HCT116 (cell line): Measurements from ENCODE around the gene PAIP1. TPM values are rescaled to one million over a fixed set of nuclear protein-coding genes. Genes with fewer than 3 reads are reported as not detected.
A peak's percentile ranks its signal among the peaks of the same experiment; 100 is the strongest.

Experiments
- ATAC-seq: fragments of 200-7000 bp; cut with Tn5 transposase; 2 replicates; pipeline ENCODE4 v1.9.1; 2020; ENCODE audit warnings: mild to moderate bottlenecking, moderate library complexity
- BruUV-seq: library from RNA; stranded (reverse); fragments of 400-500 nt; replicated peaks from 2 replicates; lab custom pipeline; 2021; lab: Mats Ljungman, UMichigan
- CTCF ChIA-PET: fragments of 300-600 bp; sonication (Branson Sonifier 250); formaldehyde crosslinking; loops from one replicate; lab custom pipeline; 2021; ENCODE audit warnings: antibody characterized with exemption; lab: Charles Lee
- POLR2A ChIA-PET: fragments of 300-600, 350-600 bp; sonication (Branson Sonifier 250); formaldehyde crosslinking; loops from one replicate; lab custom pipeline; 2021; ENCODE audit warnings: antibody characterized with exemption; lab: Charles Lee
- RAD21 ChIA-PET, 2 experiments: fragments of 300-600 bp; sonication (Branson Sonifier 250); formaldehyde crosslinking; loops; one replicate each; lab custom pipeline; 2023; ENCODE audit warnings: low total read pairs in 2 of 2; ENCODE audit not compliant: uncharacterized antibody in 2 of 2, unreplicated experiment in 2 of 2, low non-redundant PET in 1 of 2; lab: Charles Lee
- DNase-seq: peaks from one replicate; pipeline ENCODE4 v3.0.0-alpha.2; 2010; ENCODE audit warnings: low read depth, low spot score
- H2AFZ ChIP-seq: fragments of 200-600 bp; shearing (Covaris generic), sonication (generic); 2 replicates; pipeline ENCODE4 v1.6.1; 2017; ENCODE audit warnings: low read depth, mixed run types, mixed read lengths, antibody characterized with exemption, low read length; ENCODE audit not compliant: poor library complexity, severe bottlenecking
- H3K27ac ChIP-seq: 2 replicates; pipeline ENCODE4 v1.5.1; 2012; ENCODE audit warnings: low read depth, low read length
- H3K27me3 ChIP-seq: fragments of 200-600 bp; sonication (generic); 2 replicates; pipeline ENCODE4 v1.6.1; 2016; ENCODE audit warnings: mixed run types, low read length, mixed read lengths; ENCODE audit not compliant: insufficient read depth
- H3K36me3 ChIP-seq, 2 experiments: fragments of 200-500 bp in 1 of 2; fragments of 200-600 bp in 1 of 2; sonication (Bioruptor generic) in 1 of 2; sonication (generic) in 1 of 2; 2 replicates each; pipeline versions ENCODE4 v1.5.1 to v1.6.1; 2014 to 2016; ENCODE audit warnings: low read length in 2 of 2, inconsistent platforms in 1 of 2, mixed read lengths in 1 of 2, mixed run types in 1 of 2; ENCODE audit not compliant: insufficient read depth in 2 of 2, control insufficient read depth in 1 of 2
- H3K4me1 ChIP-seq, 2 experiments: fragments of 200-600 bp in 1 of 2; sonication (generic) in 1 of 2; 2 replicates each; pipeline versions ENCODE4 v1.5.1 to v1.6.1; 2012 to 2017; ENCODE audit warnings: low read length in 2 of 2, inconsistent platforms in 1 of 2, mild to moderate bottlenecking in 1 of 2, mixed read lengths in 1 of 2, mixed run types in 1 of 2, moderate library complexity in 1 of 2; ENCODE audit not compliant: insufficient read depth in 2 of 2, control insufficient read depth in 1 of 2
- H3K4me2 ChIP-seq: fragments of 200-600 bp; sonication (generic); 2 replicates; pipeline ENCODE4 v1.6.1; 2017; ENCODE audit warnings: mixed run types, low read length, mixed read lengths
- H3K4me3 ChIP-seq, 2 experiments: fragments of 200-600 bp in 1 of 2; sonication (generic) in 1 of 2; replicated peaks in 1 of 2; 2 replicates each; pipeline ENCODE4 v1.5.1; 2011 to 2016; ENCODE audit warnings: low read length in 2 of 2, control low read depth in 1 of 2, low read depth in 1 of 2, mild to moderate bottlenecking in 1 of 2, mixed read lengths in 1 of 2, mixed run types in 1 of 2
- H3K79me2 ChIP-seq: fragments of 200-600 bp; sonication (generic); 2 replicates; pipeline ENCODE4 v1.6.1; 2017; ENCODE audit warnings: mild to moderate bottlenecking, mixed run types, low read length, moderate library complexity, mixed read lengths; ENCODE audit not compliant: insufficient read depth
- H3K9ac ChIP-seq: fragments of 200-600 bp; sonication (generic); 2 replicates; pipeline ENCODE4 v1.6.1; 2016; ENCODE audit warnings: low read length, mixed read lengths
- H3K9me2 ChIP-seq: fragments of 200-600 bp; sonication (generic), shearing (Covaris generic); 2 replicates; pipeline ENCODE4 v1.6.1; 2017; ENCODE audit warnings: mixed run types, mild to moderate bottlenecking, moderate library complexity; ENCODE audit not compliant: insufficient read depth
- H3K9me3 ChIP-seq, 2 experiments: fragments of 200-500 bp in 1 of 2; fragments of 200-600 bp in 1 of 2; sonication (Bioruptor generic) in 1 of 2; sonication (generic) in 1 of 2; 2 replicates each; pipeline ENCODE4 v1.6.1; 2014 to 2017; ENCODE audit warnings: low read length in 2 of 2, mixed read lengths in 2 of 2, inconsistent platforms in 1 of 2, low read depth in 1 of 2, mild to moderate bottlenecking in 1 of 2, mixed run types in 1 of 2, moderate library complexity in 1 of 2; ENCODE audit not compliant: control insufficient read depth in 1 of 2, insufficient read depth in 1 of 2
- H4K20me1 ChIP-seq: fragments of 200-600 bp; sonication (generic), shearing (Covaris generic); 2 replicates; pipeline ENCODE4 v1.6.1; 2017; ENCODE audit warnings: mixed run types, mild to moderate bottlenecking, moderate library complexity; ENCODE audit not compliant: insufficient read depth
- CBX3 ChIP-seq: IDR thresholded peaks from 2 replicates; pipeline ENCODE4 v1.6.1; 2012; ENCODE audit warnings: low read depth
- CEBPB ChIP-seq: IDR thresholded peaks from 2 replicates; pipeline ENCODE4 v1.6.1; 2012; ENCODE audit warnings: low read depth
- EGR1 ChIP-seq: IDR thresholded peaks from 2 replicates; pipeline ENCODE4 v1.6.1; 2012; ENCODE audit warnings: low read depth
- ELF1 ChIP-seq: IDR thresholded peaks from 2 replicates; pipeline ENCODE4 v1.6.1; 2012; ENCODE audit warnings: low read depth, borderline replicate concordance
- EZH2 ChIP-seq: fragments of 200-600 bp; sonication (generic); IDR thresholded peaks from 2 replicates; pipeline ENCODE4 v1.6.1; 2017; ENCODE audit warnings: antibody characterized with exemption, mixed run types
- EZH2phosphoT487 ChIP-seq: fragments of 200-600 bp; IDR thresholded peaks from 2 replicates; pipeline ENCODE4 v1.6.1; 2018; ENCODE audit warnings: antibody characterized with exemption, borderline replicate concordance
- FOSL1 ChIP-seq: IDR thresholded peaks from 2 replicates; pipeline ENCODE4 v1.6.1; 2012; ENCODE audit warnings: low read depth
- JUND ChIP-seq: IDR thresholded peaks from 2 replicates; pipeline ENCODE4 v1.6.1; 2012
- POLR2A ChIP-seq: IDR thresholded peaks from 2 replicates; pipeline ENCODE4 v1.7.0; 2011; ENCODE audit warnings: borderline replicate concordance; ENCODE audit not compliant: insufficient read depth, insufficient read length; ENCODE audit errors: extremely low read depth
- POLR2AphosphoS5 ChIP-seq: IDR thresholded peaks from 2 replicates; pipeline ENCODE4 v1.6.1; 2011; ENCODE audit warnings: mild to moderate bottlenecking, low read depth, low read length, moderate library complexity
- SIN3A ChIP-seq: IDR thresholded peaks from 2 replicates; pipeline ENCODE4 v1.6.1; 2012; ENCODE audit warnings: low read depth
- SP1 ChIP-seq: IDR thresholded peaks from 2 replicates; pipeline ENCODE4 v1.6.1; 2012; ENCODE audit warnings: low read depth
- SRF ChIP-seq: IDR thresholded peaks from 2 replicates; pipeline ENCODE4 v1.6.1; 2012; ENCODE audit warnings: low read depth
- TCF7L2 ChIP-seq: IDR thresholded peaks from 2 replicates; pipeline ENCODE4 v1.7.0; 2011; ENCODE audit warnings: borderline replicate concordance, inconsistent platforms; ENCODE audit not compliant: insufficient read depth, insufficient read length; ENCODE audit errors: extremely low read depth
- YY1 ChIP-seq: IDR thresholded peaks from 2 replicates; pipeline ENCODE4 v1.6.1; 2011; ENCODE audit warnings: low read length, low read depth, moderate library complexity, mild to moderate bottlenecking; ENCODE audit not compliant: insufficient replicate concordance; ENCODE audit errors: extremely low read depth
- ZFX ChIP-seq: fragments of 450-650 bp; IDR thresholded peaks from 2 replicates; pipeline ENCODE4 v1.6.1; 2017
- ZNF274 ChIP-seq: fragments of 200-500 bp; sonication (Bioruptor generic); IDR thresholded peaks from 2 replicates; pipeline ENCODE4 v1.6.1; 2014; ENCODE audit warnings: mild to moderate bottlenecking, low read depth, low read length, inconsistent platforms
- intact Hi-C: fragments of 100-400 bp; cut with micrococcal nuclease; formaldehyde crosslinking; loops from 2 replicates; pipeline ENCODE4 v1.10.0; 2022
- total RNA-seq: library from RNA; stranded (reverse); gene quantifications from one replicate; pipeline ENCODE4 v1.2.1, GENCODE V29; 2021; ENCODE audit not compliant: unreplicated experiment
- TF ChIP-seq, protein P1 (sequence below): IDR thresholded peaks from 2 replicates; pipeline ENCODE4 v1.6.1; 2012
- TF ChIP-seq, protein P2 (sequence below), 3 experiments: fragments of 200-600 bp in 1 of 3; sonication (generic) in 1 of 3; IDR thresholded peaks in 2 of 3; conservative IDR thresholded peaks in 1 of 3; 2 replicates each; pipeline ENCODE4 v1.5.1; 2012 to 2017; ENCODE audit warnings: low read depth in 2 of 3, low read length in 2 of 3, antibody characterized with exemption in 1 of 3, borderline replicate concordance in 1 of 3, control low read depth in 1 of 3, mild to moderate bottlenecking in 1 of 3, mixed read lengths in 1 of 3, mixed run types in 1 of 3, moderate library complexity in 1 of 3; ENCODE audit not compliant: insufficient read depth in 1 of 3
- TF ChIP-seq, protein P3 (sequence below): IDR thresholded peaks from 2 replicates; pipeline ENCODE4 v1.6.1; 2012; ENCODE audit warnings: low read depth

PAIP1 gene
- total RNA-seq, 1 experiment from 2014 or later = 83.8 TPM

DNA sequence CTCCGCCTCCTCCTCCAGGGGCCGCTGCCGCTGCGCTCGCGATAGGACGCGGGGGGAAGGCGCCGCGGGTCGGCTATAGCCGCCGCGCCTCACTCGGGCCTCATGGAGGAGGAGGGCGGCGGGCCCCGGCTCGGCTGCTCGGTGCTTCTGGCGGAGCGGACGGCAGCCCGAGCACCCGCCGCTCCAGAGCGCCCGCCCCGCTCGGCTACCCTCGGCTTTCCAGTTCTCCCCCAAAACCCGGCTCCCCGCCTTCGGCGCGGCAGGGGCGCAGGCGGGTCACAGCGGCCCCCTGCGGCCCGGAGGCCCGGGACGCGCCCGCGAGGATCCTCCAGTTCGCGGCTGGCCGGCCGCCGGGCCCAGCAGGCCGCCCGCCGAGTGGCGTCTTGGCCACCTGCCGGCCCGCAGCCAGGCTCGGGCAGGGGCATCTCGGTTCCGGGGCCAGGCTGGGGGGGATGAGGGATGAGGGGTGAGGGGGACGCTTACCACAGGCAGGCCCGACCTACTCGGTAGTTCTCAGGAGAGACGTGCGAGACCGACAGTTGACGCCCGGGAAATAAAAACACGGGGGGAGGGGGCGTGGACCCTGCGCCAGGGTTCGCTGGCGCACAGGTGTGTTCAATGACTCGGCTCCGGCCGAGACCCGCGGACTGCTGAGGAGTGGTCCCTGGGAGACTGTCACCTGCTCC, at the start of gene PAIP1 (continued):
- no peak for TF ChIP-seq ELF1
- TF ChIP-seq SIN3A = no peak
- TF ChIP-seq ZNF274 = no peak
- TF ChIP-seq, protein P1, sequence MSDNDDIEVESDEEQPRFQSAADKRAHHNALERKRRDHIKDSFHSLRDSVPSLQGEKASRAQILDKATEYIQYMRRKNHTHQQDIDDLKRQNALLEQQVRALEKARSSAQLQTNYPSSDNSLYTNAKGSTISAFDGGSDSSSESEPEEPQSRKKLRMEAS = peak; percentile 18; the same call in 1 of the 2 replicates
- TF ChIP-seq SP1 = no peak; the same call in 1 of the 2 replicates
- TF ChIP-seq EGR1 = peak; percentile 43

DNA sequence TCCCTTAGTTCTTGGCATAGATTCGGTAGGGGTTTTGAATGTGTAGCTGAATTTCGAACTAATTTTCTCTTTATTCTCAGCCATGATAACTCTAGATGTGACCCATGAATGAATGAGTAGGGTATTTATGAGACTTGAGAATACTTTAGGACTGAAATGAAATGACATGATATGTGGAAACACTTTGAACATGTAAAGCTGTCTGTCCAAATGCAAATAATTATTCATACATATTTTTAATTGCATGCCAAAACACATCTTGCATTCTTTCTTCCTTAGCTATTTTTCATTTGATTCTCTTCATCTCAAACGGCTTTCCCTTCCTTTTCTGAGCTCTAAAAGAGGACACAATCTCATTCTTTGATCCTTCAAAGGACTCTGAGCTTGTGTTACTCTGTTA, 49.5 kb upstream of the PAIP1 start:
- no peak overlapping the region for H2AFZ ChIP-seq
- no TSS peak for BruUV-seq
- no peaks in the 10 kb centered on the region for H3K36me3 ChIP-seq
- H4K20me1 ChIP-seq = no peaks in the 10 kb centered on the region
- no peak overlapping the region for H3K4me2 ChIP-seq
- intact Hi-C loops = no loop called here
- H3K9me3 ChIP-seq = no peaks in the 10 kb centered on the region
- H3K27ac ChIP-seq = no peak overlapping the region
- CTCF ChIA-PET = interaction anchor here (1.2 kb wide), 1 partner anchor 25 kb away, joined by 3 read pairs; no protein-coding TSS in a partner anchor
- H3K79me2 ChIP-seq = no peaks in the 10 kb centered on the region
- H3K9me2 ChIP-seq = no peaks in the 10 kb centered on the region
- H3K4me3 ChIP-seq = no peak overlapping the region
- POLR2A ChIA-PET = no interaction called here
- RAD21 ChIA-PET = no interaction called here
- H3K4me1 ChIP-seq = no peaks in the 10 kb centered on the region
- DNase-seq (no peak), ATAC-seq (no peak)
- TF ChIP-seq CBX3 (no peak), CEBPB (no peak), SIN3A (no peak), JUND (no peak), TCF7L2 (no peak), EZH2phosphoT487 (no peak), POLR2A (no peak), ELF1 (no peak), SRF (no peak), EGR1 (no peak), FOSL1 (no peak), ZNF274 (no peak), POLR2AphosphoS5 (no peak), EZH2 (no peak), YY1 (no peak), ZFX (no peak)
- TF ChIP-seq, protein P1 = no peak
- TF ChIP-seq, protein P2, sequence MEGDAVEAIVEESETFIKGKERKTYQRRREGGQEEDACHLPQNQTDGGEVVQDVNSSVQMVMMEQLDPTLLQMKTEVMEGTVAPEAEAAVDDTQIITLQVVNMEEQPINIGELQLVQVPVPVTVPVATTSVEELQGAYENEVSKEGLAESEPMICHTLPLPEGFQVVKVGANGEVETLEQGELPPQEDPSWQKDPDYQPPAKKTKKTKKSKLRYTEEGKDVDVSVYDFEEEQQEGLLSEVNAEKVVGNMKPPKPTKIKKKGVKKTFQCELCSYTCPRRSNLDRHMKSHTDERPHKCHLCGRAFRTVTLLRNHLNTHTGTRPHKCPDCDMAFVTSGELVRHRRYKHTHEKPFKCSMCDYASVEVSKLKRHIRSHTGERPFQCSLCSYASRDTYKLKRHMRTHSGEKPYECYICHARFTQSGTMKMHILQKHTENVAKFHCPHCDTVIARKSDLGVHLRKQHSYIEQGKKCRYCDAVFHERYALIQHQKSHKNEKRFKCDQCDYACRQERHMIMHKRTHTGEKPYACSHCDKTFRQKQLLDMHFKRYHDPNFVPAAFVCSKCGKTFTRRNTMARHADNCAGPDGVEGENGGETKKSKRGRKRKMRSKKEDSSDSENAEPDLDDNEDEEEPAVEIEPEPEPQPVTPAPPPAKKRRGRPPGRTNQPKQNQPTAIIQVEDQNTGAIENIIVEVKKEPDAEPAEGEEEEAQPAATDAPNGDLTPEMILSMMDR (IDR thresholded peaks at IDR 0.05 in 2 of 3, conservative IDR thresholded peaks at IDR 0.05 in 1 of 3; ENCODE audit: borderline replicate concordance in 1 of 3, insufficient read depth in 1 of 3, low read depth in 2 of 3, low read length in 2 of 3) = no peak
- TF ChIP-seq, protein P3, sequence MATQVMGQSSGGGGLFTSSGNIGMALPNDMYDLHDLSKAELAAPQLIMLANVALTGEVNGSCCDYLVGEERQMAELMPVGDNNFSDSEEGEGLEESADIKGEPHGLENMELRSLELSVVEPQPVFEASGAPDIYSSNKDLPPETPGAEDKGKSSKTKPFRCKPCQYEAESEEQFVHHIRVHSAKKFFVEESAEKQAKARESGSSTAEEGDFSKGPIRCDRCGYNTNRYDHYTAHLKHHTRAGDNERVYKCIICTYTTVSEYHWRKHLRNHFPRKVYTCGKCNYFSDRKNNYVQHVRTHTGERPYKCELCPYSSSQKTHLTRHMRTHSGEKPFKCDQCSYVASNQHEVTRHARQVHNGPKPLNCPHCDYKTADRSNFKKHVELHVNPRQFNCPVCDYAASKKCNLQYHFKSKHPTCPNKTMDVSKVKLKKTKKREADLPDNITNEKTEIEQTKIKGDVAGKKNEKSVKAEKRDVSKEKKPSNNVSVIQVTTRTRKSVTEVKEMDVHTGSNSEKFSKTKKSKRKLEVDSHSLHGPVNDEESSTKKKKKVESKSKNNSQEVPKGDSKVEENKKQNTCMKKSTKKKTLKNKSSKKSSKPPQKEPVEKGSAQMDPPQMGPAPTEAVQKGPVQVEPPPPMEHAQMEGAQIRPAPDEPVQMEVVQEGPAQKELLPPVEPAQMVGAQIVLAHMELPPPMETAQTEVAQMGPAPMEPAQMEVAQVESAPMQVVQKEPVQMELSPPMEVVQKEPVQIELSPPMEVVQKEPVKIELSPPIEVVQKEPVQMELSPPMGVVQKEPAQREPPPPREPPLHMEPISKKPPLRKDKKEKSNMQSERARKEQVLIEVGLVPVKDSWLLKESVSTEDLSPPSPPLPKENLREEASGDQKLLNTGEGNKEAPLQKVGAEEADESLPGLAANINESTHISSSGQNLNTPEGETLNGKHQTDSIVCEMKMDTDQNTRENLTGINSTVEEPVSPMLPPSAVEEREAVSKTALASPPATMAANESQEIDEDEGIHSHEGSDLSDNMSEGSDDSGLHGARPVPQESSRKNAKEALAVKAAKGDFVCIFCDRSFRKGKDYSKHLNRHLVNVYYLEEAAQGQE = no peak
- H3K27me3 ChIP-seq = no peaks in the 10 kb centered on the region
- no peak overlapping the region for H3K9ac ChIP-seq
